CD4-positive, alpha-beta T cell treated with Interleukin-1 beta for 1 hour (primary cell): ENCODE data around the gene PDZD8.
"Not testable (repeated sequence)": the region's sequence is repeated elsewhere in the genome, so short reads cannot be mapped to it uniquely, and the experiment has no call there.

Source experiments
- DNase-seq, 2 donors: peaks; one replicate each; pipeline ENCODE4 v3.0.0-alpha.2; 2020 to 2022

The PDZD8 gene

GRCh38 chr10:117342641-117343040, 32.6 kb downstream of the PDZD8 start:
- no peak for DNase-seq

GRCh38 chr10:117341061-117341460, 34.2 kb downstream of the PDZD8 start:
- no peak for DNase-seq

GRCh38 chr10:117339979-117340378, 35.3 kb downstream of the PDZD8 start:
- no peak for DNase-seq

GRCh38 chr10:117339578-117339977, 35.7 kb downstream of the PDZD8 start:
- DNase-seq = no peak

- DNase-seq = no peak
Observed at GRCh38 chr10:117334926-117335325, 40.3 kb downstream of the PDZD8 start.

- no peak for DNase-seq
Observed at GRCh38 chr10:117334066-117334465, 41.2 kb downstream of the PDZD8 start.

- no peak for DNase-seq
Observed at GRCh38 chr10:117327262-117327661, 48.0 kb downstream of the PDZD8 start.

GRCh38 chr10:117324367-117324766, 50.9 kb downstream of the PDZD8 start:
- DNase-seq = no peak

GRCh38 chr10:117322260-117322659, 53.0 kb downstream of the PDZD8 start:
- no peak for DNase-seq

GRCh38 chr10:117320050-117320665, 55.1 kb downstream of the PDZD8 start:
- peak in 1 of 2 donors; percentile 18 for DNase-seq

GRCh38 chr10:117318909-117319308, 56.3 kb downstream of the PDZD8 start:
- DNase-seq = no peak

- no peak for DNase-seq
Observed at GRCh38 chr10:117316701-117317100, 58.5 kb downstream of the PDZD8 start.

- no peak for DNase-seq
Observed at GRCh38 chr10:117313641-117314040, 61.6 kb downstream of the PDZD8 start.

- DNase-seq = no peak
Observed at GRCh38 chr10:117312430-117312829, 62.8 kb downstream of the PDZD8 start.

- no peak for DNase-seq
Observed at GRCh38 chr10:117311261-117311660, 64.0 kb downstream of the PDZD8 start.

- DNase-seq = no peak
Observed at GRCh38 chr10:117306674-117307073, 68.6 kb downstream of the PDZD8 start.

GRCh38 chr10:117303451-117303850, 71.8 kb downstream of the PDZD8 start:
- DNase-seq = not testable (repeated sequence)

GRCh38 chr10:117300671-117301070, 74.6 kb downstream of the PDZD8 start:
- no peak for DNase-seq

GRCh38 chr10:117299435-117299834, 75.8 kb downstream of the PDZD8 start:
- no peak for DNase-seq

- no peak for DNase-seq
Observed at GRCh38 chr10:117298219-117298618, 77.0 kb downstream of the PDZD8 start.

- DNase-seq = no peak
Observed at GRCh38 chr10:117294735-117295134, 80.5 kb downstream of the PDZD8 start.

GRCh38 chr10:117294039-117294645, 81.1 kb downstream of the PDZD8 start:
- DNase-seq = no peak

- not testable (repeated sequence) for DNase-seq
Observed at GRCh38 chr10:117290872-117291271, 84.4 kb downstream of the PDZD8 start.

GRCh38 chr10:117284716-117285494, 90.3 kb downstream of the PDZD8 start:
- DNase-seq = no peak
